ENCODE data around the gene IL1RL1.

Gene IL1RL1

DNA sequence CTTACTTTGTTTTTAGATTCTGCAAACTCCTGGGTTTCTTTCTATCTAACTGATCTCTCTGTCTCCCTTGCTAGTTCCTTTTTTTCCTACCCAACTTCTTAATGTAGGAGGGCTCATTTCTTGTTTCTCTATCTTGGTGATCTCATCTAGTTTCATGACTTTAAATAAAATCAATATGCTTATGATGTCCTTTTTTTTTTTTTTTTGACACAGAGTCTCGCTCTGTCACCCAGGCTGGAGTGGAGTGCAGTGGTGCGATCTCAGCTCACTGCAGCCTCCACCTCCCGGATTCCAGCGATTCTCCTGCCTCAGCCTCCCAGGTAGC, 42.2 kb upstream of the IL1RL1 start:
- no peak overlapping the region for H3K4me3 ChIP-seq (ENCODE audit: low read depth, low read length)
- TF ChIP-seq CTCF (IDR thresholded peaks at IDR 0.05; ENCODE audit: borderline replicate concordance, insufficient read depth, low read depth, low read length) = no peak

GRCh38 chr2:102271844-102272243, 39.5 kb upstream of the IL1RL1 start:
- H3K4me3 ChIP-seq (ENCODE audit: low read depth, low read length) = no peak overlapping the region

DNA sequence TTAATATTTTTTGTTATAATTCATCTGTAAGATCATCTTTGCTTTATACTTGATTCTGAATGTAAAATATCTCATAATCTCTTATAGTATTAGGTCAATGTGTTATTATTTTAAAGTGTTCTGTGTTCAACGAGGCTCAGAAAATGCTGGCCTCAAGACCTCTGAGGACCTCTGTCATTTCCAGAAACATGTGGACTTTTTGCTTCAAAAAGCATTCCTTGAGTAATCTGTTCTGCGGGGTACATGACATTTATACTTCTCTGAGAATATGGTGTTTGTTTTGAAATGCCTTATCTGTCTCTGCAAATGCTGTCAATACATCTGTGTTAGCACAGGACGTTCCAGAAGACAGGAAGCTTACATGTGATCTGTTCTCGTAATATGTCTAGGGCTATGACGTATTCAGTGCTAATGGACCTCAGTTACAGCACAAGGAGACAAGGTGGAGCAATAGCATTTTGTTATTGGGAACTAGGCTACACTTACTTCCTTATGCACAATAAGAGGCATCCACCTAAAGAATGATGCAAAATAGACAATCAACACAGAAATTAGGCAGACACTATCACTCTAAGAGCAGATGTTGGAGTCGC, 37.6 kb upstream of the IL1RL1 start:
- TF ChIP-seq CTCF (IDR thresholded peaks at IDR 0.05; ENCODE audit: borderline replicate concordance, insufficient read depth, low read depth, low read length) = no peak
- no peak overlapping the region for H3K4me3 ChIP-seq (ENCODE audit: low read depth, low read length)

More at GRCh38 chr2:102271844-102272243, 39.5 kb upstream of the IL1RL1 start:
- no peak for TF ChIP-seq CTCF (IDR thresholded peaks at IDR 0.05; ENCODE audit: borderline replicate concordance, insufficient read depth, low read depth, low read length)

GRCh38 chr2:102276549-102277201, 34.7 kb upstream of the IL1RL1 start:
- no peak overlapping the region for H3K4me3 ChIP-seq (ENCODE audit: low read depth, low read length)
- TF ChIP-seq CTCF (IDR thresholded peaks at IDR 0.05; ENCODE audit: borderline replicate concordance, insufficient read depth, low read depth, low read length) = no peak

- no peak overlapping the region for H3K4me3 ChIP-seq (ENCODE audit: low read depth, low read length)
- no peak for TF ChIP-seq CTCF (IDR thresholded peaks at IDR 0.05; ENCODE audit: borderline replicate concordance, insufficient read depth, low read depth, low read length)
Measured at GRCh38 chr2:102277202-102277700, 34.1 kb upstream of the IL1RL1 start.

DNA sequence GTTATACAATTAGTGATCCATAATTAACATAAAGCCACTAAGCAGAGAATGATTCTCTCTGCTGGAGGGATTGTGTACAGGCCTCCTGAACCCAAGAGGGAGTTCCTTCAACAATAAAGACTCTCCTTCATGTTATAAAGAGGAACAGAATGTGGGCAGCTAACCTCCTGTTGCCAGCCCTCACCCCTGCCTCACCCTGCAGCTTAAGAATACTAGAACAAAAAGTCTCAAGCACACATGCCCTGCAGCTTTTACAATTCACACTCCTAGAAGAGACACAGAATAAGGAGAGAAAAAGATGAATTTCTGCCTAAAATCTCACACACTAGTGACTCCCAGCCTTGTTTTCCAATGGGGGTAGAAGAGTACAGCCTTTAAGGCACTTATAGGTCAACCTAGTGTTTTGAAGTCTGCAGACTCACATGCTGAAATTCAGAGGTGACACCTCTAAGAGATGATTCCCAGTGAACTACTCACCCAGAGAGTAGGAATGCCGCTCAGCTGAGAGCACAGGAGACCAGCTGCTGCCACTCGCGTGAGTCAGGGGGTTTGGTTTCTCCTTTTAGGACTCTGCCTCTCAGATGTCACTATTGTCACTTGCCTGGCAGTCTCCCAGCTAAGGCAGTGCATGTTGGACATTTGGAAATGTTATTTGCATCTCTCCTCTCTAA, 32.5 kb upstream of the IL1RL1 start:
- H3K4me3 ChIP-seq (ENCODE audit: low read depth, low read length) = no peak overlapping the region
- no peak for TF ChIP-seq CTCF (IDR thresholded peaks at IDR 0.05; ENCODE audit: borderline replicate concordance, insufficient read depth, low read depth, low read length)

DNA sequence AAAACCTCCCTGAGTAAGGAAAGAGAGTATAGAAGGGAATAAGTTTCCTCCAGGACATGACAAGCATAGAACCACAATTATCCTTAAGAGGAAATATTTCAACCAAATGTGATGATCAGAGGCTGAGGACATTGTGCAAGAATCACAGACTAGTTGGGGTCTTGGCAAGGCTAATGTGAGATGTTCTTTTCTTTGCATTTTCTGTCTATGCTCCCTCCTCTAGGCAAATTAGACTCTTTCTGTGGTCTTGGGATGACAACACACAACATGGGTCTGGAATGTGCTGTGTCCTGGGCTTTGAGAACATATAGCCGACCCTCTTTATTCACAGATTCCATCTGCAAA, 32.0 kb upstream of the IL1RL1 start:
- no peak overlapping the region for H3K4me3 ChIP-seq (ENCODE audit: low read depth, low read length)
- no peak for TF ChIP-seq CTCF (IDR thresholded peaks at IDR 0.05; ENCODE audit: borderline replicate concordance, insufficient read depth, low read depth, low read length)
